ENCODE data around the gene HSPA14. TPM values are rescaled to one million over a fixed set of nuclear protein-coding genes. Genes with fewer than 3 reads are reported as not detected.
"Not testable (repeated sequence)": the region's sequence is repeated elsewhere in the genome, so short reads cannot be mapped to it uniquely, and the experiment has no call there.

HSPA14 gene
- total and polyA plus RNA-seq, 10 of the 15 experiments (the other 5 are each of a cell fraction or from before 2014, with no cell fraction given), result 26.6 to 56.1 (median 34.3) TPM

- no peak for DNase-seq (ENCODE audit: low read depth, low spot score)
- no peaks in the 10 kb centered on the region for H3K79me2 ChIP-seq (ENCODE audit: control insufficient read depth, insufficient read depth, low read length)
- CTCF ChIA-PET, result interaction anchor here (1.7 kb wide), 1 partner anchor 15 kb away, joined by 4 read pairs; no protein-coding TSS in a partner anchor
These were observed 68.7 kb downstream of the HSPA14 start for GRCh38 chr10:14906765-14907164.

GRCh38 chr10:14907591-14907990, 69.5 kb downstream of the HSPA14 start:
- H3K9me3 ChIP-seq (replicated peaks; ENCODE audit: control insufficient read depth, insufficient read depth, low read length); DNase-seq (ENCODE audit: low read depth, low spot score); H3K9ac ChIP-seq (ENCODE audit: control insufficient read depth, insufficient read depth, low read length); H3K4me2 ChIP-seq (ENCODE audit: control insufficient read depth, insufficient read depth); POLR2A ChIA-PET; H3K79me2 ChIP-seq (ENCODE audit: control insufficient read depth, insufficient read depth, low read length); H2AFZ ChIP-seq (ENCODE audit: control insufficient read depth, low read depth, low read length); intact Hi-C loops (cut with micrococcal nuclease; ENCODE audit: unreplicated experiment); FAIRE-seq; SMC1A ChIA-PET (ENCODE audit: uncharacterized antibody, unreplicated experiment); H3K4me1 ChIP-seq (ENCODE audit: control insufficient read depth, insufficient read depth, low read length); H3K27ac ChIP-seq (ENCODE audit: control insufficient read depth, insufficient read depth); in situ Hi-C loops (cut with MboI); H3K27me3 ChIP-seq (replicated peaks in 1 of 2; ENCODE audit: control insufficient read depth in 2 of 2, insufficient read depth in 2 of 2, low read length in 1 of 2); H4K20me1 ChIP-seq (ENCODE audit: control insufficient read depth, insufficient read depth); H3K4me3 ChIP-seq; BruUV-seq (replicated peaks); ATAC-seq: not testable (repeated sequence)
- RAD21 ChIA-PET (ENCODE audit: unreplicated experiment), result interaction anchor here (1.2 kb wide), 1 partner anchor 70 kb away, joined by 4 read pairs; the partner anchor contains the start of genes CDNF, HSPA14 and MSANTD7
- H3K36me3 ChIP-seq (ENCODE audit: control insufficient read depth in 2 of 2, insufficient read depth in 2 of 2, low read length in 1 of 2), result peaks cover 16 to 41% of the 10 kb centered on the region in 2 experiments
- CTCF ChIA-PET, result interaction anchor here (1.7 kb wide), 1 partner anchor 14 kb away, joined by 4 read pairs; no protein-coding TSS in a partner anchor
- 100% methylated on average over 4 of the region's 4 CpGs for WGBS (ENCODE audit: insufficient coverage, insufficient replicate concordance, low lambda C conversion rate, missing lambda C conversion rate)

More at GRCh38 chr10:14906765-14907164, 68.7 kb downstream of the HSPA14 start:
- intact Hi-C loops (cut with micrococcal nuclease; ENCODE audit: unreplicated experiment) (no loop called here), in situ Hi-C loops (cut with MboI) (no loop called here)
- Histone ChIP-seq H3K27ac (ENCODE audit: control insufficient read depth, insufficient read depth) (no peak overlapping the region), H3K36me3 (ENCODE audit: control insufficient read depth in 2 of 2, insufficient read depth in 2 of 2, low read length in 1 of 2) (peaks cover 15 to 39% of the 10 kb centered on the region in 2 experiments), H2AFZ (ENCODE audit: control insufficient read depth, low read depth, low read length) (no peak overlapping the region), H3K9ac (ENCODE audit: control insufficient read depth, insufficient read depth, low read length) (no peak overlapping the region), H4K20me1 (ENCODE audit: control insufficient read depth, insufficient read depth) (no peaks in the 10 kb centered on the region), H3K4me1 (ENCODE audit: control insufficient read depth, insufficient read depth, low read length) (no peaks in the 10 kb centered on the region), H3K27me3 (replicated peaks in 1 of 2; ENCODE audit: control insufficient read depth in 2 of 2, insufficient read depth in 2 of 2, low read length in 1 of 2) (no peaks in the 10 kb centered on the region), H3K4me2 (ENCODE audit: control insufficient read depth, insufficient read depth) (no peak overlapping the region), H3K4me3 (no peak overlapping the region), H3K9me3 (replicated peaks; ENCODE audit: control insufficient read depth, insufficient read depth, low read length) (no peaks in the 10 kb centered on the region; the same call in 2 of the 3 replicates)
- no peak for TF ChIP-seq ASH2L (IDR thresholded peaks at IDR 0.05; ENCODE audit: borderline replicate concordance, low read depth)
- TF ChIP-seq FOS (IDR thresholded peaks at IDR 0.05; ENCODE audit: borderline replicate concordance, extremely low read depth, insufficient read length), result no peak
- TF ChIP-seq KLF5 (IDR thresholded peaks at IDR 0.05; ENCODE audit: partially characterized antibody), result no peak
- no peak for TF ChIP-seq NKRF (conservative IDR thresholded peaks at IDR 0.05)
- TF ChIP-seq POLR2A (IDR thresholded peaks at IDR 0.05; ENCODE audit: low read depth, low read length), result peak; percentile 49
- ATAC-seq (no peak), FAIRE-seq (no peak)
- ChIA-PET SMC1A (ENCODE audit: uncharacterized antibody, unreplicated experiment) (no interaction called here), RAD21 (ENCODE audit: unreplicated experiment) (interaction anchor here (1.2 kb wide), 1 partner anchor 69 kb away, joined by 4 read pairs; the partner anchor contains the start of genes CDNF, HSPA14 and MSANTD7), POLR2A (no interaction called here)
- BruUV-seq (replicated peaks), result no TSS peak
- WGBS (ENCODE audit: insufficient coverage, insufficient replicate concordance, low lambda C conversion rate, missing lambda C conversion rate), result 96% methylated on average over 2 of the region's 2 CpGs

Measured in GM12878 (cell line).